NCI-H345 treated with DMSO at 0.1 percent for 48 hours (cell line): ENCODE data around the gene RBM33.
A peak's percentile ranks its signal among the peaks of the same experiment; 100 is the strongest.
"Not testable (repeated sequence)": the region's sequence is repeated elsewhere in the genome, so short reads cannot be mapped to it uniquely, and the experiment has no call there.

Source experiments
- DNase-seq: peaks from one replicate; lab custom pipeline; 2025; ENCODE audit not compliant: unreplicated experiment; lab: John Stamatoyannopoulos, UW

The RBM33 gene

DNA sequence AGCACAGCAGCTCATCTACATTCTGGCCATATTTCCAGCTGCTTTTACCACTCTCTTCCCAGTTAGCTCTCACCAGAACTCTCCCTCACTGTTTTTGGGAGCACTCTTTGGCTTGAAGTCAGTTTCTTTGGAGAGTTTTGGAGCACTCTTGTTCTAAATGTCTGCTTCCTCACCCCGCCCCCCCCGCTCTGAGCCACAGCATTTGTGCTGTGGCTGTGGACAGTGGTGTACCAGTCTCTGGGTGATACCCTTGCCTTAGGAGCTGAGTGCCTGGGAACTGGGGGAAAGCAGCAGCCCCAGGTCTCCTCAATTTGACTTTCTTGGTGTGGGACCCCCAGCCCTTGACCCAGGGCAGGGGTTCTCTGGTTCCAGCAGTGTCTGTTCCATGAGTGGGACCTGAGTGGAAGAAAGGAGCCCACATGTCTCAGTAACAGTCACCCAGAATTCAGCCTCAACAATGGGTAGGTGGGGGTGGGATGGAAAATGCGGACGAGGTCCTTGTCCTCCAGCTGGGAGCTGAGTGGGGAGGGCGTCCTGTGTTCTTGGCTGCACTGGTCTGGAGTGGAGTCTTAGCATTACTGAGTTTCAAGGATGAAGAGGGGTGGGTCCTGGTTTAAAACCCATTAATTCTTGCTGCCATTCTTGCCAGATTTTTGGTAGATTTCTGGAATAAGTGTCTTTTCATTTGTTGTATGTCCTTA lies 18.0 kb downstream of the RBM33 start:
- no peak for DNase-seq

DNA sequence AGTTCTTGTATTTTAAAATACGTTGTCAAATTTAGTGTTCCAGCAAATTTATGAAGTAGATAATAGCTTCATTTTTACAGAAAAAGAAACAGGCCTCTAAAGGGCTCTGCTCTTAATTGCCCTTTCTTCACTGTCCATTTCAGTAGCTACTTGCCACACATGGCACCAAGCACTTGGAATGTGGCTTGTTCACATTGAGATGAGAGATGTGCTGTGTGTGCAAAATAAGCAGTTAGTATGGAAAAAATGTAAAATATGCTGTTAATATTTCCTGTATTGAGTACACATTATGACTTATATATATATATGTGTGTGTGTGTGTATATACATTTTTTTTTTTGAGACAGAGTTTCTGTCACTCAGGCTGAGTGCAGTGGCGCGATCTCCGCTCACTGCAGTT lies 19.5 kb downstream of the RBM33 start:
- no peak for DNase-seq

DNA sequence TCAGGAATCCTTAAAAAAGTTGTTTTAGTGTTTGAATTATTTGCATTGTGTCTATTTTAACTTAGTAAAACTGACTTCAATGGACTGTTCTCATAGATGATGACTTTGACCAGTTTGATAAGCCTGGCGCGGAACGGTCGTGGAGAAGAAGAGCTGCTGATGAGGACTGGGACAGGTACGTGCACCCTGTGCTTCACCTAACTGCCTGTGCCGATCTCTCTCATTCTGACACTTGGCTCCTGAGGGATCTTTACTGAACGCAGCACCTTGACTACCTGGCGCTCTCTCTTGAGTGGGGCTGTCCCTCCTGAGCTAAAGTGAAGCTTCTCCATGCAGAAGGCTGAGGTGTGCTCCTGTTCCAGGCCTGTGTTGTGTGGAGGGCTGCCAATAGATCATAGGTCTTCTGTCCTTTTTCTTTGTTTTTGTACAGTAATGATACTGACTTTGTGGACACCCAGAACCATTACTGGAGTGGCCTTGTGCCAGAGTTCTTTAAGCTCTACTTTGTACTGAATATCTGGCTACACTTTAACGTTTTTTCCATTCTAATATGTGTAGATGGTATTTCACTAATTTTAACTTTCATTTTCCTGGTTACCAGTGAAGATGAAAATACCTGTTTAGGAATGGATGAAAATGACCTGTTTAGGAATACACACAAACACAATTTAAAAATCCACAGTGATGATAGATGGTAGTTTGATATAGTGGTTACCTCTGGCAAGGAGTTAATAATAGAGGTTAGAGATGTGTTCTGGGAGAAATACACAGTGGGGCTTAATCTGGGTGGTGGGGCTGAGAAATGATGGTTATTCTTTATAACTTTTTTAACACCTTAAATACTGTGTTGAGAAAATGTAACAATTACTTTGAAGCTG lies 20.9 kb downstream of the RBM33 start:
- DNase-seq: no peak

DNA sequence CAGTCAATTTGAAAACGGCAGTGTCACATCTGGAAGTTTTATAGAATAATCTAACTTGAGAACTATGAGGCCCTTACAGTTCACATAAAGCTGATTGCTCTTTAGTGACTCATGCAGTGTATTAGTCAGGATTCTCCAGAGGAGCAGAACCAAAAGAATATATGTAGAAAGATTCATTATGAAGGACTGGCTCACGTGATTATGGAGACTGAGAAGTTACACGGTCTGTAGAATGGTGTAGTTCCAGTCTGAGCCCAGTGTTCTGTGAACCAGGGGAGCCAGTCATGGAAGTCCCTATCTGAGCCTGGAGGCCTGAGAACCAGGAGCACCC lies 21.5 kb downstream of the RBM33 start:
- no peak for DNase-seq

DNA sequence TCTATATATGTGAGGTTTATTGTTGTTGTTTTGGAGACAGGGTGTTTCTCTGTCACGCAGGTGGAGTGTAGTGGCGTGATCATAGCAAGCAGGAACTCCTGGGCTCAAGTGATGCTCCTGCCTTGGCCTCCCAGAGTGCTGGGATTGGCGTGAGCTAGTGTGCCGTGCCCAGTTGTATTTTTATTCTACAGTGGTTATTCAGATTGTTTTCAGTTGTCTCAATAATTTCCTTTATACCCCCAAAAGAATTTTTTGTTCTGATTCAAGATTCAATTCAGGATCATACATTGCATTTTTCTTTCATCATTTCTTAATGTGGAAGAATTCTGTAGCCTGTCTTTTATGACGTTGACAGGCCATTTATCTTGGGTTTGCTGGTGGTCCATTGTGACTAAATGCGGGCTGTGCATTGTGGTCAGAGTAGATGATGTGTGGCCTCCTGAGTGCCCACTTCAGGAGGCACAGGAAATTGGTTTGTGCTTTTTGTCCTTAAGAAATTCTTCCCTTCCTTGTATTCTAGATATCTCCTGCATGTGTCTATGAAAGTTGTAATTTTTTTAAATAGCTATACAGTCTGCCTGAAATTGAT lies 22.9 kb downstream of the RBM33 start:
- no peak for DNase-seq

DNA sequence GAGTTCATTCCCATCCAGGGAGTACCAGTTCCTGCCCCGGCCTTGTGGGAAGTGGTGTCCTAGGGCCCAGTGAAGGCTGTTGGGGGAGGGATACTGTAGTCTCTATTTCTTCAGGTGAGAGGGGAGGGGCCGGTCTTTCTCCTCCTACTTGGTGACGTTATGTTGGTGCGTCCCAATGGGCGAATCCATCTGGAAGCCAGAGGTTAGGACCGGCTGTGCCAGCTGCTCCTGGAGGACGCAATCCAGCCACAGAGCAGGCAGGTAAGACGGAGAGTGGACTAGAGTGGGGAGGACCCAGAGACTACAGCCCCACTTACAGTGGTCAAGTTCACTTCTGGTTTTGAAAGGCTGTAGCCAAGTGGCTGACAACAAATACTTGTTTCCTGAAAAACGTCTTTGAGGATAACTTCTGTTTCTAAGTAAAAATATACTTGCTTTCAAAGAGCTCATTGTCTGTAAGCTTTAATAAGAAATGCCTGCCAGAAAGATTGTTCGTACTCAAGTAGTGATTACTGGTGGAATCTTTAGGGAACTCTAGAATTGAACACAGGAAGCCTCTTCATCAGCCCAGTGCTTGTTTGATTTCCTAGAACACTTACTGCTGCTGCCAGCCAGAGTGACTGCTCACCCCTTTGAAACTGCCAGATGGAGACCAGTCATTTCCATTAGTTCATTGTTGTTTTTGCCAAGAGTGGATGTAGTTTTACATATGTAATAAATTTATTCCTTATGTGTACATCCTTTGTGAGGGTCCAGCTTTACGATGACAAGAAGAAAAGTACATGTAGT lies 25.4 kb downstream of the RBM33 start:
- no peak for DNase-seq

DNA sequence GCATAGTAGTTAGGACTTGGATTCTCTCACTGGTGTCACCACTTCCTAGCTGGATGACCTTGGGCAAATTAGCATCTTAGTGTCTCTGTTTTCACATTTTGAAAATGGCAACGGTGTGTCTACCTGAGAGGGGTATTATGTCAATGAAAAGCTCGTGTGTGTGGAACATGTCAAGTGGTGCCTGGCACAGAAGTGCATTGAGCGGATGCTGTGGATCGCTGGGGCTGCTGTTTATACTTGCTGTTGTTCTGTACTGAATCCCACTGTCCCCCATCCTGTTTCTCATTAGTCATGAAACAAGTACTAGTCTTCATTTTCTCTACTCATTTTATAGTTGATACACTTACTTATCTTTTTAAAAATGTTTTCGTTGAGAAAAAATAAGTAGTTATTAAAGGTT lies 26.1 kb downstream of the RBM33 start:
- DNase-seq: peak; percentile 30

DNA sequence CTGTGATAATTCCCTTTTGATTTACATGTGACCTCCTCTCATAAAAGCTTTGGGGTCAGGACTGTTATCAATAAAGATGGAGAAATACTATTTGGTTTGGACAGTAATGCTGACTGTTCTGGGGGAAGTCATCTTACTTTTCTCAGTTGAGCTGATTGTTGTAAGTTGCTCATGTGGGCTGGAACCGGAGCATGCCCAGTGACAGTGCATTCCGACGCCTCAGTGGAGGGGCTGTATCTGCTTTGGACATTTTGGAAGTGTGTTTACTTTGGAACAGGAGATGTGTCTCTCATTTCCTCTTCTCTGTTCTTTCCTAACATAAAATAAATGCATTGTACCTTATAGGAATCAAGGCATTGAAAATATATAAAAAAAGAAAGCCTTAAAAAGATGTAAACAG lies 30.1 kb downstream of the RBM33 start:
- no peak for DNase-seq

DNA sequence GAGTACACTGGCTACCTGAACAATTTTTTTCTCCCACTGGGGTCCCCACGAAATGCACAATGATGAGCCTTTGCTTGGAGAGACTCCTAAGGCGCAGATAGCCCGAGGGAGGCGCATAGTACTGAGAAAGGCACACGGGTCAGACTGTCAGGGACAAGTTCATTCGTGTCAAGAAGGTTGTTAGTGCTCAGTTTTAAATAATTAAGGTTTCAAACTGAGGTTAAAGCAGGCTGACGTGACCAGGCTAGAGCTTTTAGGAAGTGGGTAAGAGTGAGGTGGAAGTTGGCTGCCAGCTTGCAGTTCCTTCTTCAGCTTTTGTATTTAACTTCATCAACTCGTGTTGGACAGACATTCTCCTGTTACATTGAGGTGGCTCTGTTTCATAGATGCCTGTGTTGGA lies 31.6 kb downstream of the RBM33 start:
- DNase-seq: no peak

DNA sequence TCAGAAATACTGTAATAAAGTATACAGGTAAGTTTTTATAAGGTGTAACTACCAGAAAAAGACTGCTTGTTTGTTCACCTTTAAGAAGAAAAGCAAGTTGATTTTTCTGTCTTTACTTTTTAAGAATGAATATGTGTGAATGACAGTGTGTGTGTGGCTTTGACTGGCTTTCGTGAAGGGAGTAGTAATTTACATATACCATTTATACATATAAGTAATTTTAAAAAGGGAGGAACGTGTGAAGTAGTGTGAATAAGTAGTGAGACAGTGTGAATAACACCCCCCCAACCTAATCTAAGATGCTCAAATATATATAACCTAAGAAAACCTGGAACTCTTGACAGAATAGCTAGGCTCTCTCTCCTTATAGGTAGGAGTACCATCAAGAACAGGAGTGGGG lies 33.2 kb downstream of the RBM33 start:
- DNase-seq: no peak

DNA sequence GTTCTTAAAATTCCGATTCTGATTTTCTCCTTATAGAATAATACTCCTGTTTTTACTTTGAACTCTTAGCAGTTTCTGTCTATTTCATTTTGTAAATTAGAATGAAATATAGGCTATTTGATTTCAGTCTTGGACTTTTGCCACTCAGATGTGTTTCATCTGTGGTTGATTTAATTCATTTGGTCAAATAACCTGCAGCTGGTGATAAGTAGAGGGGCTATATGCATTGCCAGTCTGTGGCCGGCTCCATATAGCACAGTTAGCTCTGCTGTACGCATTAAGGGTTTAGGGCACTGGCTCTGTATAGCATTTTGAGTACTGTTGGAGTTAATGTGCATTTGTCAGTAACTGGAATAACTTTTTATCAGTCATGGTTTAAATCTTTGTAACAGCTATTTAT lies 35.7 kb downstream of the RBM33 start:
- DNase-seq: no peak

DNA sequence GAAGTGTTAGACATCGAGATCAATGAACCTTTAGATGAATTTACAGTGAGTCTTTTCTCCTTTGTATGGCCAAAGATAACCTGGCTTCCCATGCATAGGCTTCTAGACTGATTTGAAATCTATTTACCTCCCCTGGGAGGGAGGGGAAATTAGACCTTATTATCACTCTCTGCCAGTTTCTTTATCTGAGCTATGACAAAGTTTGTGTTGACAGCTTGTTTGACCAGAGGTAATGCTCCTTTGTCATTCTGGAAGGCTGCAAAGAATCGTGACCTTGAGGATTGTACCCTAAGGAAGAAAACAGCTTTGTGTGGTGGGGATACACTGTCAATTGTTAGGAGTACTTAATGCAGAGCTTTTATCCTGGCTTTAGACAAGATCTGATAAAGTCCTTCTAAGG lies 36.4 kb downstream of the RBM33 start:
- no peak for DNase-seq

DNA sequence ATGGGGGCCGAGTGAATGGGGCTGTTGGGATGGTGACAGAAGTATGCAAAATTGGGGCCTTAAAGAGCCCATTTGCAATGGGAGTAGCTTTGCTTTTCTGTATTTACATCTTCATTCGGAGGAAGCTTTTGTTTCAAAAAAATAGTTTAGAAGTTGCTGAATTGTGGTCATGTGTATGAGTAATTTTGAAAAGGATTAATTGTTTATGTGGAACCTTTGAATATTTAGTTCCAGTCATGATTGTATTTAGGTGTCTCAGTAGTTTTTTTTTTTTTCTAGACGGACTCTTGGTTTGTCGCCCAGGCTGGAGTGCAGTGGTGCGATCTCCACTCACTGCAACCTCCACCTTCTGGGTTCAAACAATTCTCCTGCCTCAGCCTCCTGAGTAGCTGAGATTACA lies 37.2 kb downstream of the RBM33 start:
- DNase-seq: no peak

DNA sequence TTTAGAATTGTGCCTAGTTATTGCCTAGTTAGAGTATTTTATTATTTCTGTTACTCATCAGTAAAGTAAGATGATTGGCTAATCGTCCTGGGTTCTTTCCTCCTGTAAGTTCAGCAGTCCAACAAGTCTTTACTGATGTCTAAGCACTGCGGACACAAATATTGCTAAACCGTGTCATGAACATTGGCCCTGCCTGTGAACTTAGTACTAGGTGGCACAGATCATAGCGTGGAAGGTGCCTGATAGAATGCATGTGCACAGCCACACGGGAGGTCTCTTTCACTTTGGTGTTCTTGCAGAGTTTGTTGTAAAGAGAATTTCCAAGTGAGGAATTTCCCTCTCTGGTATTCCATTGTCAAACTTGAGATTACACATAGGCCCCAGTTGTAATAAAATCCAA lies 38.0 kb downstream of the RBM33 start:
- DNase-seq: no peak

DNA sequence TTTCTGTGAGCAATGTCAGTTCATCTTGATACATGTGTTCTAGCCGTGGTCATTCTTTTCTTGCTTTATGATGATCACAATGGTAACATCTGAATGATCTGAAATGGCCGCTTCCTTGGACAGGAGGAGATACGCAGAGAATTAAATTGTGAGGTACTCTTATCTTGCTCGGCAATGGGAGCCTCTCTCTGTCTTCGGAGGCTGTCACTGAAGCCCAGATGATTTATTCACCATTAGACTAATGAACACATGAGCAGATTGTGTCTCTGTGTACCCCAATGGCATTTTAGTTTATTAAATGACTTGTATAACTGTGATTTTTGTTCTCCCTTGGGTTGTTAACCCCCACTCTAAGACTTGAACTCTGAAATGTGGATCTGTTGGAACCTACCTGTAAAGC lies 38.6 kb downstream of the RBM33 start:
- DNase-seq: no peak

DNA sequence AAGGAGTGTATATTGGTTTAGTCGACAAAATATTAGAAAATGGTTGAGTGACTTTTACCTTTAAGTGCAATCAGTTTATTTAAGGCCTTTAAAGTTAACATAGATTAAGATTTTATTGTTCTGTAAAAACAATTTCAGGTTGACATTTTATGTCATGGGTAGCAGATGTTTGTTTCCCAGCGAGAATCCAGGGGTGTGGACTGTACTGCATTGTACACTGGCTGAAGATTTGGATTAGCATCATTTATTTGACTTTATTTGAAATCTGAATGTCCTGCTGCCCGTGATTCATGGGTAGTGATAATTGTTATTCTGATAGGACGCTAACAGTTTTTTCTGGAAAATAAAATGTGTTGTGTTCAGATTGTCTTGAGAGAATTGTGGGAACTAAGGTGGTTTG lies 39.3 kb downstream of the RBM33 start:
- DNase-seq: no peak

DNA sequence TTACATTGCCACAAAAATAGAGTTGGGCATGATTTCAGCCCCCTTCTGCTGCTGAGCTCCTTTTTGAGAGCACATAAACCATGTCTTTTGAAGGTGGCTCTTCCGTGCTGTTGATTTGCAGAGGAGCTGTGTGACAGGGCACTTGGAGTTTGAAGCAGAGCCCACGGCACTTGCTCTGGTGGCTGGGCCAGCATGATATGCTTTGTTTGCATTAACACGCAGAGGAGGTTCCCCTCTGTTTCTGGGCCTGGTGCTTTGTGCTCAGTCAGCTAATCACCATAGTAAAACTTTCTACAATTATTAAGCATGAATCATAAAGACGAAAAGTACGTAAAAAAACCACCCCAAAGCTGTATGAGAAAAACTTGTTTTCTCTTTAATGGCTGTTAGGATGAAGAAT lies 40.1 kb downstream of the RBM33 start:
- DNase-seq: no peak

DNA sequence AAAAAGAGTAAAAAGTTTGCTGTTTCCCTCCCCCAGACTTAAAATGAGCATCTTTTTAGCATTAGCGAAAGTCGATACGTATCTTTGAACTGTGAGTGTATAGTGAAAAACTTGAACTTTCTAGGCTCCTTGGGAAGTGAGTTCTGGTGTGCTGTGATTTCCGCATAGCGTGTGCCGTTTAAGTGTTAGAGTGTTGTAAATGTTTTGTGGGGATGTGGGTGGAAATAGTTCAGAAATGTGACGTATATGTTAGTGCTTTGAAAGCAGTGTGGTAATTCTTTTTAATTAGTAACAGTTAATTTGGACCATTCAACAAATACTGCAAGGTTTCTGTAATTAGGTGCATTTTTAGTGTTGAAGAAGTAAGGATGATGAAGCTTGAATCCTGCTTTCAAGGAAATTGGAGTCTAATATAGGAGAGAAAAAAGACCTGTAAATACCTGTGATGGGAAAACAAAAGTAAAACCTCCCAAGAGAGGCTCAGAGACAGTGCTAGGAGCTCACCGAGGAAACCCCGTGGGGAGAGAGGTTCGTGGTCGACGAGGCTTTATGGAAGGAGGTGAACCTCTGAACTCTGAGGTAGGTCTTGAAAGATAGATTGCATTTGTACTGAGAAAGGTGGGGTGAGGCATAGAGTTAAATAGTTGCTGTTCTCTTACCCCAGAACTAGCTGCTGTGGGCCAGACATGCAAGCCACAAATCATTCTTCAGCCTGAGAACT lies 40.8 kb downstream of the RBM33 start:
- DNase-seq: no peak

DNA sequence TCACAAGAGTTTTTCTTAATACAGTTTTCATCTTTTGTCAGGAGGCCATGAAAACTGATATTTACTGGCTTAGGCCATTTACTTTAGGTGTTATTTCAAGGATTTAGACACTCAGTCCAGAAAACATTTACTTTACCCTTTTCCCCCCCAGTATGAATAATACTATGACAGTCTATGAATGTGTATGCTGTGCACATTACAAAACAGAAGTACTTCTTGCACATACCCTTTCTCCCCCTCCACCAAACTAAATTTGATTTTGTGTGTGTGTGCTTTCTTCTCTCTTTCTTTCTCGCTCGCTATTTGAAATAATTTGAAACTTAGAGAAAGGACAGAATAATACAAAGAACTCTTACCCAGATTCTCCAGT lies 41.3 kb downstream of the RBM33 start:
- no peak for DNase-seq

DNA sequence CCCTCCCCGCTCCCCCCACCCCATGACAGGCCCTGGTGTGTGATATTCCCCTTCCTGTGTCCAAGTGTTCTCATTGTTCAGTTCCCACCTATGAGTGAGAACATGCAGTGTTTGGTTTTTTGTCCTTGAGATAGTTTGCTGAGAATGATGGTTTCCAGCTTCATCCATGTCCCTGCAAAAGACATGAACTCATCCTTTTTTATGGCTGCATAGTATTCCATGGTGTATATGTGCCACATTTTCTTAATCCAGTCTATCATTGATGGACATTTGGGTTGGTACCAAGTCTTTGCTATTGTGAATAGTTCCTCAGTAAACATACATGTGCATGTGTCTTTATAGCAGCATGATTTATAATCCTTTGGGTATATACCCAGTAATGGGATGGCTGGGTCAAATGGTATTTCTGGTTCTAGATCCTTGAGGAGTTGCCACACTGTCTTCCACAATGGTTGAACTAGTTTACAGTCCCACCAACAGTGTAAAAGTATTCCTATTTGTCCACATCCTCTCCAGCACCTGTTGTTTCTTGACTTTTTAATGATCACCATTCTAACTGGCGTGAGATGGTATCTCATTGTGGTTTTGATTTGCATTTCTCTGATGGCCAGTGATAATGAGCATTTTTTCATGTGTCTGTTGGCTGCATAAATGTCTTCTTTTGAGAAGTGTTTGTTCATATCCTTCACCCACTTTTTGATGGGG lies 42.3 kb downstream of the RBM33 start:
- not testable (repeated sequence) for DNase-seq
